Measurements from ENCODE around the gene DDX41.
"Not testable (repeated sequence)": the region's sequence is repeated elsewhere in the genome, so short reads cannot be mapped to it uniquely, and the experiment has no call there.

DDX41 gene

DNA sequence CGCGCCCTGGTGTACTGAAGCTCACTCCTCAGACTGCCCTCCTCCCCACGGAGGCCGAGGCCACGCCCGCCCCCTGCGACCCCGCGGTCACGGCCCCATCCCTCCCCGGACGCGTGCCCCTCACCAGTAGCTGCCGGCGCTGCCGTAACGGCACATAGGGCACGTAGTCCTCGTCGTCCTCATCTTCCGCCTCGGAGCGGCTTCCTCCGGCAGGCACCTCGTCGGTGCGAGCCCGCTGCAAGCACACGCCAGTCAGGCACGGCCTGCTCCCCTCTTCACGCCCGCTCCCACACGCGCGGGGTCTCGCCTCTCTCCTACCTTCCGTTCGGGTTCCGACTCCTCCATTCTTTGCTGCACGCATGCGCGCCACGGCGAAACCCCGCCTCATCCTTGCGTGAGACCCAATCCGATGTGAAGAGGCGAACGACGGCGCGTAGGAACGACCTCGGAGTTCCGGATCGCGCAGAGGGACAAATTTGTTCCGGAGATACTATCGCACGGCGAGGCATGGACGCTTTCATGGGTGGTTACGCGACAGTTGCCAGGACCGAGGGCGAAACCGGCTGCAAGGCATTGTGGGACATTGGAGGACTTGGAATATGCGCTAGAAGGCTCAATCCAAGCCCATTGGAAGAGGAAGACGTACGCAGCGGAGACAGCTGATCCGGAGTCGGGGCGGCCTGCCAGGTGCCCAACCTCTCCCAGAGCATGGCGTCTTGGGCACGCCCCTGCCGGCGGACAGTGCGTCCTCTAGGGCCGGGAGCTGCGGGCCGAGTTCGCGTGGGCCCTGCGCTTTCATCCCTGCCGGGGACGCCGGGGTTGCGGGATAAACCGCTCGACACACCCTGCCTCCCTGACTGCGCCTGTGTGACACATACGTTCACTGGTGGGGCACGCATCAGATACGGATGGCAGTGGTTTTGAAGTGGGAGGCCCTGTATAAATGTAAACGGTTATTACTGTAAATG is at the start of gene DDX41:
TSS of gene DDX41 (minus strand) at position 361 of the 968 bp plus-strand sequence. CDS start at position 345, 16 bp downstream.
- peak; percentile 89 for DNase-seq

- DNase-seq: no peak
These were observed 48.3 kb upstream of the DDX41 start for GRCh38 chr5:177565046-177565445.

GRCh38 chr5:177559446-177559941 is 42.7 kb upstream of the DDX41 start:
- not testable (repeated sequence) for DNase-seq

DNA sequence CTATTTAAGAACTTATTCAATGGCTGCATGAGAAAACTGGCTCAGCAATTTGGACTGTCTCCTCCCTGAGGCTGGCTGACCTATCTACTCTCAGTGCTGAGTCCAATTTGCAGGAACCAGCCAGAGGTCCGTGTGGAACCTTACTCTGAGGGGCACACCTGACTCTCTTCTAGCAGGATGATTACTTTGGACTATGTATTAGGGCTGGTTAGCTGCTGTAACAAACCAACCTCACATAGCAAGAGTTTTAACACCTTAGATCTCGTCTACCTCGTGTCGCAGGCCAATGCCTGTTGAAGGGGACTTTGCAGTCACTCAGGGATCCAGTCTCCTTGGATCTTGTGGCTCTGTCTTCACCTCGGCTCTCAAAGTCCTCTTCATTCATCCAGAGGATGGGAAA is 41.0 kb upstream of the DDX41 start:
- DNase-seq: no peak

- no peak for DNase-seq
These were observed 40.4 kb upstream of the DDX41 start for GRCh38 chr5:177557041-177557647.

DNA sequence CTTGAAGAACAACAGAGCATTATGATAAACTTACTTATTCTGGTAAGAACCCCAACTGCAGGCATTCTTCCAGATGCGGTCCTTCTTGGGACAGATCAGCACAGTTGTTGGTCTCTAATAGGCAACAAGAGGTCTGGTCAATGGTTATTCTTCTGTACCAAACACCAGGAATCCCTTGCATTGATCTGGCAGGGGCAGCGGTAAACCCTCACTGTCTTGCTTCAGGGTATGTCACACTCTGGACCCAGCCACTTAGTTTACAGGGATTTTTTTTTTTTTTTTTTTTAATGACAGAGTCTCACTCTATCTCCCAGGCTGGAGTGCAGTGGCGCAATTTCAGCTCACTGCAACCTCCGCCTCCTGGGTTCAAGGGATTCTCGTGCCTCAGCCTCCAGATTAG is 38.9 kb upstream of the DDX41 start:
- no peak for DNase-seq

DNA sequence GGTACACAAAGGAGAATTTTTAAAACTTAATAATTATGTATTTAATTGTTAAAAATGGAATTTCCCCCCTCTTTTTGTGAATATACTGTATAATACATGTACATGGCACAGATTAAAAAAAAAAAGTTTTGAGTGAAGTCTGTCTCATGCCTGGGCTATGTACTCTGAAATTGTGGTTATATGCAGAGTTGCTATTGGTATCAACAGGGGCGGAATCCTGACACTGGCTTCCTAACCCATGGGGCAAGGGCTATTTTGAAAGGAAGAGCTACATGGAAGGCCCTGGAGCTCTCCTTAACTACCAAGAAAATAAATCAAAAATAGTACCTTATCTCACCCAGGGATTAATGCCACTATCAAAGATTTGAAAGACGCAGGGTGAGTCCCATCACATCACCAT is 38.5 kb upstream of the DDX41 start:
- DNase-seq: no peak

DNA sequence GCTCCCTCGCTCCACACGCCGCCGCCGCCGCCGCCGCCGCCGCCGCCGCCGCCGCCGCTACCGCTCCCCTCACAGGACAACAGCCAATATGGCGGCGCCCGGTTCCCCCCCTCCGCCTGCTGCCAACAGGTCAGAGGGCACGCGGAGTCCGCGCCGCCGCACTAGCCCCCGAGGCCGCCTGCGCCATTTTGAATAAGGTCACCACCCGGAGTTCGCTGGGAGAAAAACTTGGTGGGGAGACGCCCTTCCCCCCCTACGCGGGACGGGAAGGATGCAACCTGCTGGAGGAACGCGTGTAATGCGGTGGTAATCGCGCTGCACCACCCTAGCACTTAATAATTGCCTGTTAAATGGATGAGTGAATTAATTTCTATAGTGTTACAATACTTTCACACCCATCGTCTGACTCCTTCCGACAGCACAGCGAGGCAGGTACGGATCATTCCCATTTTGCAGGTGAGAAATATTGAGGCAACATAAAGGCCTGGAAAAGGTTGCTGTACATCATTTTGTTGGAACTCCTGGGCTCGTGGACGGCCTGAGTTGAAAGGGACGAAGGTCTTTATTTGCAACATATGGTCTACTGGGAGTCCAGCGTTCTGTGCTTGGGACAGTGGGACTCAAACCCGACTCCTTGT is 37.8 kb upstream of the DDX41 start, which contains the start of gene FAM193B:
TSS of gene FAM193B (minus strand) at position 90 of the 638 bp plus-strand sequence. CDS start 105 bp downstream, outside the sequence.
- DNase-seq: peak; percentile 48

GRCh38 chr5:177553671-177554429 is 37.1 kb upstream of the DDX41 start:
- no peak for DNase-seq

GRCh38 chr5:177552839-177553455 is 36.2 kb upstream of the DDX41 start:
- no peak for DNase-seq

GRCh38 chr5:177550122-177550521 is 33.4 kb upstream of the DDX41 start:
- DNase-seq: no peak

DNA sequence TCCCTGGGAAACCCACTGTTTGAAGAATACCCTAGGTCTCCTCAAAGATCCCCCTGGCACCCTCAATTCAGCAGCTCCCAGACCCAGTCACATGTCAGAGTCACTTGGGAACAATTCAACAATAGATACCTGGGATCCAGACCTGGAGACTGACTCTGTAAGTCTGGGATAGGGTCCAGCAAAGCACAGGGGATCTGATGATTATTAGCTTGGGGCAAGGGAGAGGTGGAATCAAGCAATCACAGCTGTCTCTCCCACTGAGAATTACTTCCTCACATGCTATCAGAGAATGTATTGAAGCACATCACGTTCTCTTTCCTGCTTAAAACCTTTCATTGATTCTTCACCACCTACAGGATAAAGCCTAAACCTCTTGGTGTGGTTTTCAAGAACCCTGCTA is 31.7 kb upstream of the DDX41 start:
- no peak for DNase-seq

DNA sequence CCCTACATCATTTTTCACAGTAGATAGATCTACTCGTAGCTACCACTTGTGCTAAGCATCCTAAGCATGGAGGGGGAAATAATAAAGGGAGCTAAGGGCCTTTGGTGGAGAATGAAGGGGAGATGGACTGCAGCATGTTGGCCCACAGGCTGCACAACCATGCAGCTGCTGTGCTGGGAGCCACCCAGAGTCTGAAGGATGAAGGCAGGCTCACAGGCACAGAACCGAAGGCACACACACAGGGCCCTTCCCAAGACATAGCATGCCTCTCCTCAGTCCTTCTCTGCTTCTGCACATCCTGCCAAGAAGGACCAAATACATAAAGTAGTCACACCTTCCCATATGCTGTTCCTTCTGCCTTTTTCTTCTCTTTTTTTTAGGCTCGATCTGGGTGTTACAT is 31.0 kb upstream of the DDX41 start:
- DNase-seq: no peak

- DNase-seq: no peak
These were observed 29.5 kb upstream of the DDX41 start for GRCh38 chr5:177546258-177546741.

DNA sequence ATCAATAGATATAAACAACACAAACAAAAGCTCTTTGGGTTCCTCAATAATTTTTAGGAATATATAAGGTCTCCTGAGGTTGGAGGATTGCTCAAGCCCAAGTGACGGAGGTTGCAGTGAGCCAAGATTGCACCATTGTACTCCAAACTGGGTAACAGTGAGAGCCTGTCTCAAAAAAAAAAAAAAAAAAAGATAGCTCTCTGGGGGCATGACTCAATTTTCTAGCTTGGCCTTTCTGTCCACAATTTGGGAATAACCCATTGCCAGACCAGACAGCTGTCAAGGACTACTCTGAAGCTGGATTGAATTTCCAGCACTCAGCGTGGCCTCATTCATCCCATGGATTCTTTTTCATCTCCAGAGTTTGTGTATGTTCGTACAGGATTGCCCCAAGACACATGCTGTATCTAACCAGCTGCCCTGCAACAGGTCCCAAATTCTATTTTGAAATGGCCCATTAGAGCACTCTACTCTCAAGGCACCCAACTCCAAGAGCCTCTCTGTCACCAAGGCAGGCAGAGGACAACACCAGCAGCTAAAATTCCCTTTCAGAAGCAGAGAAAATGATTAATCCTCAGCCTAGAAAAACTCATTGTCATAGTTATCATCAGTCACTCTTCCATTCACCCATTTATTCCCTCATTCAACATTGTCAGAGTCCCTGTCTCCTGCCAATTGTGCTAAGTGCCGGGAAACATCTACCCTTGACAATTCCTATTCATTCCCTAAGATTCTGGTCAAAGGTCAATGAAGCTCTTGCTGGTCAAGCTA is 28.9 kb upstream of the DDX41 start:
- no peak for DNase-seq

DNA sequence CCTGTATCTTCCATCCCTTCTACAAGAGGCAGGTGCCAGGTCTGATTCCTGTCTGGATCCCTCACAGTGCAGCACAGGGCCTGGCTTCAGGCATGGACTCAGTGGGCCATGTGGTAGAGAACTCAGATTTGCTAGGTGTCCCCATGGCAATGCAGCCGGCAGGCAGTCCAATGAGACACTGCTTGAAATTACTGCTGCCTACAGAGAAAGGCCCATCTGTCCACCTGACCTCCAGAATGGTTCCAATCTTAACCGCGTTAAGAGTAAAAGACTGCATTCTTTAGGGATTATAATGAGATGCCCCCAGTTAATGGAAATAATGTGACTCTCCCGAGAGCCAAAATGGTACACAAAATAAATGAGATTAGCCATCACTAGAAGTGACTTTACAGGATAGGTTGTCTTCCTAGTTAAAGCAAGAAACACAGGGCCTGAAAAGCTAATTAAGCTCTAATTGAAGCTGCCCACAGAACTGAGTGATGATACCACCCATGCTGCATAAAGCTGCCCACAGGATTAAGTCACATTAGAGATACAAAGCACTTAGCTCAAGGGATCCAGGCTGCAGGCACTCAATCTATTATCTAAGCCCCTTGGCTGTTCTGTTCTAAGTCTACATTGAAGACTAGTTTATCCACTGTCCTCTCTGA is 26.2 kb upstream of the DDX41 start:
- no peak for DNase-seq

DNA sequence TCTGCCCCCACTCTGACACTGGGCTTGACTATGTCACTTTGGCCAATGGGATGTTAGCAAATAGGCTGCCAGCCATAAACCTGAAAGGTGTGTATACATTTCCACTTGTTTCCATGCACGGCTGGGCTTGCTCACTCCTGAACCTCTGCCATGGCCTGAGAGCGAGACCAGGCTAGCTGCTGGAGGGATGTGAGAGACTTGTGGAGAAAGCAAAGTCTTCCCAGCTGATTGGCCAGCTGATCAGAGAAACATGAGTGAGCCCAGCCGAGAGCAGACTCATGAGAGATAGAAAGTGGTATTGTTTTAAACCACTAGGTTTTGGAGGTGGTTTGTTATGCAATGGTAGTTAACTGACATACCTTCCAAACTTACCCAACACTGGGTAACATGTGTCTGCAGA is 23.7 kb upstream of the DDX41 start:
- DNase-seq: no peak

- DNase-seq: no peak
These were observed 22.6 kb upstream of the DDX41 start for GRCh38 chr5:177539411-177539810.

DNA sequence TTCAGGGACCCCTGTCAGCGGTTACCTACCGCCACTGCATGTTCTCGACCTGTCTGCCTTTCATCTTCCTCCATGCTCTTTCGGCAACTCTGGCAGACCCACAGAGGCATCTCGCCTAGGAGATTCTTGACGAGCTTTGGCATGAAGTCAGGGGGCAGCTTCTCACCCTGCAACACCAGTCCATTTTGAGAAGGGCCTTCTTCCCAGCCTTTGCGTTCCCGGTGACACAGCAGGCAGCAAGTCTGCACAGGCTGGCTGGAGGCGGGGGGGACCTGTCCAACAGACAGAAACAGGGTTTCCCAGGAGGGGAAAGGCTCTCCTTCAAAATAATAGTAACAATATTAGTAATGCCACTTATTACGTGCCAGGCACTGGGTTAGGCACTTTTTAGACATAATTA is 22.1 kb upstream of the DDX41 start:
- no peak for DNase-seq
